Measurements from ENCODE around the gene SNX27.

The SNX27 gene

GRCh38 chr1:151590961-151591360 is 20.9 kb upstream of the SNX27 start:
- TF ChIP-seq FOXP2 (optimal IDR thresholded peaks at IDR 0.05; ENCODE audit: borderline replicate concordance, extremely low read depth, extremely low read length, insufficient read depth) (no peak), TAF1 (IDR thresholded peaks at IDR 0.05; ENCODE audit: borderline replicate concordance, insufficient read depth, low read length) (no peak)

- TF ChIP-seq REST (IDR thresholded peaks at IDR 0.05; ENCODE audit: insufficient read depth in 1 of 2, low read depth in 2 of 2, low read length in 2 of 2) (no peak), FOXP2 (optimal IDR thresholded peaks at IDR 0.05; ENCODE audit: borderline replicate concordance, extremely low read depth, extremely low read length, insufficient read depth) (no peak), POLR2AphosphoS5 (IDR thresholded peaks at IDR 0.05; ENCODE audit: low read depth, low read length) (no peak), SIN3A (IDR thresholded peaks at IDR 0.05; ENCODE audit: borderline replicate concordance, insufficient read depth, low read length) (no peak)
These were observed 18.1 kb upstream of the SNX27 start for GRCh38 chr1:151593730-151594129.

GRCh38 chr1:151594143-151594625 is 17.7 kb upstream of the SNX27 start:
- TF ChIP-seq REST (IDR thresholded peaks at IDR 0.05; ENCODE audit: insufficient read depth in 1 of 2, low read depth in 2 of 2, low read length in 2 of 2) (no peak), TAF1 (IDR thresholded peaks at IDR 0.05; ENCODE audit: borderline replicate concordance, insufficient read depth, low read length) (no peak), FOXP2 (optimal IDR thresholded peaks at IDR 0.05; ENCODE audit: borderline replicate concordance, extremely low read depth, extremely low read length, insufficient read depth) (no peak), SIN3A (IDR thresholded peaks at IDR 0.05; ENCODE audit: borderline replicate concordance, insufficient read depth, low read length) (no peak), POLR2AphosphoS5 (IDR thresholded peaks at IDR 0.05; ENCODE audit: low read depth, low read length) (no peak)

GRCh38 chr1:151596166-151596953 is 15.5 kb upstream of the SNX27 start:
- TF ChIP-seq POLR2AphosphoS5 (IDR thresholded peaks at IDR 0.05; ENCODE audit: low read depth, low read length) (no peak), REST (IDR thresholded peaks at IDR 0.05; ENCODE audit: insufficient read depth in 1 of 2, low read depth in 2 of 2, low read length in 2 of 2) (no peak), TAF1 (IDR thresholded peaks at IDR 0.05; ENCODE audit: borderline replicate concordance, insufficient read depth, low read length) (no peak), SIN3A (IDR thresholded peaks at IDR 0.05; ENCODE audit: borderline replicate concordance, insufficient read depth, low read length) (no peak)

- TF ChIP-seq POLR2AphosphoS5 (IDR thresholded peaks at IDR 0.05; ENCODE audit: low read depth, low read length) (no peak), REST (IDR thresholded peaks at IDR 0.05; ENCODE audit: insufficient read depth in 1 of 2, low read depth in 2 of 2, low read length in 2 of 2) (no peak), TAF1 (IDR thresholded peaks at IDR 0.05; ENCODE audit: borderline replicate concordance, insufficient read depth, low read length) (no peak), FOXP2 (optimal IDR thresholded peaks at IDR 0.05; ENCODE audit: borderline replicate concordance, extremely low read depth, extremely low read length, insufficient read depth) (no peak), SIN3A (IDR thresholded peaks at IDR 0.05; ENCODE audit: borderline replicate concordance, insufficient read depth, low read length) (no peak)
These were observed 7.6 kb upstream of the SNX27 start for GRCh38 chr1:151604291-151604690.
